Measurements from ENCODE around the gene ARPC4.

Gene ARPC4

DNA sequence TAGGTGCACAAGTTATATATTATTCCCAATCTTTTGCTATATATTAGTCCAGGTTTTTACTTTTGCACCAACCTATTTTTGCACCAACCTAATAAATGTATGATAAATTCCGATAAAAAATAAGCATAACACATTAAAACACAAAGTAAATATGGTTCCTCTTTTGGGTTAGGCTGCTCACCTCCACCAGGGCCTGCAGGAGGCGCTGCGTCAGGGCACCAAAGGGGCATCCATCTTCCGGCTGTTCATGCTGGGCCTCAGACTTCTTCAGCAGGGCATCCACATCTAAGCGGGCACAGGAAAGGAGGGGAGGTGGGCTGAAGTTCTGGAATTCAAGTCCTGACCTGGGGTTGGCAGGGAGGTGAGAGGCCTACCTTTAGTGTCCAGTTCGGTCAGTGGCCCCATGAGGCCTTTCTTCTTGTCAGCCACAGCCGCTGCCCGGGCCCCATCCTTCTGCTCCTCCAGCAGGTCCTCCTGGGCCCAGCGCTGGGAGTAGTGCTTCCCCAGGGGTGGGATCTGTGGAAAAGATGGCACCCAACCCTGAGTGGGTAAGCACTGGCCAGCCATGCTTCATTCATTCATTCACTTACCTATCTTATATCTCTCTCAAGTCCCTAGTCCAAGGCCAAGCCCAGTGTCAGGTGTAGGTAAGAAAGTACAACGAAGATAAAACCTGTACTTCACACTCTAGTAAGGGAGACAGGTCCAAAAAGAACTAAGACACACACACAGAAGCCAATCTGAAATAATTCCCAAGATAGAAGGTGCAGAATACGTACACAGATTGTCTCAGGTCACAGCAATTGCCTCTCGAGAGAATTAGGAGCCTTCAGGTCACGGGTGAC lies 5.8 kb upstream of the ARPC4 start:
- no peak for DNase-seq
- intact Hi-C loops (cut with DNase I): no loop called here

- no peak for DNase-seq
These were observed 5.2 kb upstream of the ARPC4 start for GRCh38 chr3:9787714-9788113.

DNA sequence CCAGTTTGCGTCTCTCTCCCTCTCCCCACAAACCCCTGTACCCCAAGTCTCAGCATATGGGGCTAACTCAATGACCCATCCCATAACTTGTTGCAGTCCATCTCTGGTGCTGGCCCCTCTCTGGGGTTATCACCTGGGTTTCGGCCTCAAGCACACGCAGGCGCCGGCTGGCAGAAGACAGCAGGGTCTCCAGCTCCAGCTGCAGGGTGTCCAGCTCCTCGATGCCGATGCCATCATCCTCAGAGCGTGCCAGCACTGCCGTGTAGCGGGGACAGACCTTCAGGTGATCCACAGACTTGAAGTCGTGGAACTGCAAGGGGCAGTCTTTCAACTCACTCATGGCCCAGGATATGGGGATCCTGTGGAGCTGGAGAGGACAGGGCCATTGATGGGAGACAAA lies 1.8 kb upstream of the ARPC4 start:
- intact Hi-C loops (cut with DNase I): no loop called here
- peak in 1 of 10 donors; percentile 69 for DNase-seq

More at GRCh38 chr3:9787714-9788113, 5.2 kb upstream of the ARPC4 start:
- intact Hi-C loops (cut with DNase I): no loop called here

GRCh38 chr3:9791790-9792404 lies 985 bp upstream of the ARPC4 start:
- no peak for DNase-seq
- intact Hi-C loops (cut with DNase I): loop anchor here (2.0 kb wide), 2 partner anchors 43 to 57 kb away; partner anchors contain the start of gene OGG1

GRCh38 chr3:9793161-9793781 lies 389 bp downstream of the ARPC4 start:
- peak in 1 of 10 donors; percentile 35 for DNase-seq
- intact Hi-C loops (cut with DNase I): loop anchor here (2.0 kb wide), 2 partner anchors 44 to 56 kb away; partner anchors contain the start of gene OGG1

DNA sequence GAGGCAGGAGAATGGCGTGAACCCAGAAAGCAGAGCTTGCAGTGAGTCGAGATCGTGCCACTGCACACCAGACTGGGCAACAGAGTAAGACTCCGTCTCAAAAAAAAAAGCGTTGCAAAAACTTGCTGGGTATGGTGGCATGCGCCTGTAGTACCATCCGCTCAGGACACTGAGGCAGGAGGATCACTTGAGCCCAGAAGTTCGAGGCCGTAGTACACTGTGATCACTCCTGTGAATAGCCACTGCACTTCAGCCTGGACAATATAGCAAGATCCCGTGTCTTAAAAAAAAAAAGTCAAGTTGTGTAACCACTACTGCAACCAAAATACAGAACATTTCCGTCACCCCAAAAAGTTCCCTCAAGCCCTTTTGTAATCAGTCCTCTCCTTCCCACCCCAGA lies 1.5 kb downstream of the ARPC4 start:
- intact Hi-C loops (cut with DNase I): no loop called here

GRCh38 chr3:9795207-9795606 lies 2.3 kb downstream of the ARPC4 start:
- intact Hi-C loops (cut with DNase I): no loop called here
- DNase-seq: no peak

More for the DNA sequence above, 1.5 kb downstream of the ARPC4 start:
- DNase-seq: no peak

DNA sequence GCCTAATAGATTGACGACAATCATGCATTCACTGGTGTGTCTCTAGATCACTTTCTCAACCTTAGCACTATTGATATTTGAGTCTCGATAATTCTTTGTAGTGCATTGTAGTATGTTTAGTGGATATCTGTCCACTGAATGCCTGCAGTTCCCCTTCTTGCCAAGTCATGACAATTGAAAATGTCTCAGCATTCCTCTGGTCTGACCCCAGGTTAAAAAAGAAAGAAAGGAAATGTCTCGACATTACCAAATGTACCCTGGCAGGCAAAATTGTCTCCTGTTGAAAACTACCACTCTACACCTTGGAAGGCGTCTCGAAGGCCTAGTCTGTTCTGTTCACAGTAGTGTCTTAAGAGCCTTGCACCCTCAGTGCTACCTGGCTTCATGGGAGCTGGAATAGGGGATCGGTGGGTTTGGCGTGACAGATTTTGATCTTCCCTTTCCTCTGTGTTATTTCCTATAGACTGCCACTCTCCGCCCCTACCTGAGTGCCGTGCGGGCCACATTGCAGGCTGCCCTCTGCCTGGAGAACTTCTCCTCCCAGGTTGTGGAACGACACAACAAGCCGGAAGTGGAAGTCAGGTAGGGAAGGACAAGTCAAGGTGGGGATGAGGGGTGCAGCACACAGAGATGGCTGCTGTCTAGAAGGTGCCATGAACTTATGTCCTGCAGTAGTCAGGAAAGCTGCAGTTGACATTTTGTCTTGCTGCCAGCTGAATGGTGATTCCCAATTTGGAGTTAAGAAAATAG lies 4.5 kb downstream of the ARPC4 start:
- intact Hi-C loops (cut with DNase I): no loop called here
- DNase-seq: no peak

GRCh38 chr3:9800529-9800928 lies 7.6 kb downstream of the ARPC4 start:
- intact Hi-C loops (cut with DNase I): no loop called here
- DNase-seq: no peak

DNA sequence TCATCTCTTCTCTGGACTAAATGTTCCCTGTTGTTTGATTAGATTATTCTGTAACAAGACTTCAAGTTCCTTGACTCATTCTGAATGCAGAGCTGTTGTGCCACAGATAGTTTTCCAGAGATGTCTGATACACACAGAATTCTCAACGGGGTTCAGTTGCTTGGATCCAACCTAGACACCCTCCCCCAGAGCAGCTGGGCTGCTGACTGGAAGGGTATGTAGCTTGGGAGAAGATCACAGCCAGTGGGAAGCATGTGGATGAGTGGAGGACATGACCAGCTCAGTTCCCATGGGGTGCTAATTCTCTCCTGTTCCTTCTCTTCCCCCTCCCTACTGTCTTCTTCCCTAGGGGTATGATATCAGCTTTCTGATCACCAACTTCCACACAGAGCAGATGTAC lies 10.6 kb downstream of the ARPC4 start:
- DNase-seq: peak in 8 of 10 donors; percentile 30 to 93 (median 60)
- intact Hi-C loops (cut with DNase I): no loop called here

DNA sequence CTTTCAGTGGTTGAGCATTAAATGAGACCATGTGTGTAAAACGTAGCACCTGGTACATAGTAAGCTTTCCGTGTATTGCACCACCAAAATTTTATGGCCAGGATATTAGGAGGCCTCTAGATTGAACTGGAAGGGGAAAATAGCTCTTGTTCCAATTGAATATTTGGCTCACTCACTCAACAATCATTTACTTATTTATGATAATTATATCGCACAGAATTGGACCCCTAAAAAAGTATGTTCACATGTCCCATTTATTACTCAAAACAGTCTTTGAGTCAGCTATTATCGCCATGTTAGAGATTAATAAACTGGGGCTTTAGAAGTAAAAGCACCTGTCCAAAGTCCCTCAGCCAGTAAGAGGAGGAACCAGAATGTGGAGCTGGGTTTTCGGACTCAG lies 12.1 kb downstream of the ARPC4 start:
- DNase-seq: no peak
- intact Hi-C loops (cut with DNase I): no loop called here

- intact Hi-C loops (cut with DNase I): no loop called here
These were observed 13.3 kb downstream of the ARPC4 start for GRCh38 chr3:9806137-9806536.

GRCh38 chr3:9806688-9807589 lies 14.1 kb downstream of the ARPC4 start:
- intact Hi-C loops (cut with DNase I): no loop called here

More at GRCh38 chr3:9806137-9806536, 13.3 kb downstream of the ARPC4 start:
- DNase-seq: no peak

DNA sequence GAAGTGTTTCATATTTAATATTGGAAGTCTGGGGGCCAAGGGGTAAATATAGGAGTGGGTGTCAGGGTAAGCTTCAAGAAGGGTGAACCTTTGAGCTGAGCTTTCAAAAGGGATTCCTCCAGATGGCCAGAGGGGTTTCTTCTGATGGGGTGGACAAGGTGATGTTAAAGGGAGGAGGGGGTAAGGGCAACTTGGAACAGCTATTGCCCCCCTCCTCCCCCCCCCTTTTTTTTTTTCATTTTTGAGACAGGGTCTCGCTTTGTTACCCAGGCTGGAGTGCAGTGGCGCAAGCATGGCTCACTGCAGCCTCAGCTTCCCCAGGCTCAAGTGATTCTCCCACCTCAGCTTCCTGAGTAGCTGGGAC lies 15.1 kb downstream of the ARPC4 start:
- DNase-seq: no peak
- intact Hi-C loops (cut with DNase I): no loop called here

More at GRCh38 chr3:9806688-9807589, 14.1 kb downstream of the ARPC4 start:
- DNase-seq: no peak

GRCh38 chr3:9808345-9809037 lies 15.6 kb downstream of the ARPC4 start:
- intact Hi-C loops (cut with DNase I): no loop called here
- no peak for DNase-seq

DNA sequence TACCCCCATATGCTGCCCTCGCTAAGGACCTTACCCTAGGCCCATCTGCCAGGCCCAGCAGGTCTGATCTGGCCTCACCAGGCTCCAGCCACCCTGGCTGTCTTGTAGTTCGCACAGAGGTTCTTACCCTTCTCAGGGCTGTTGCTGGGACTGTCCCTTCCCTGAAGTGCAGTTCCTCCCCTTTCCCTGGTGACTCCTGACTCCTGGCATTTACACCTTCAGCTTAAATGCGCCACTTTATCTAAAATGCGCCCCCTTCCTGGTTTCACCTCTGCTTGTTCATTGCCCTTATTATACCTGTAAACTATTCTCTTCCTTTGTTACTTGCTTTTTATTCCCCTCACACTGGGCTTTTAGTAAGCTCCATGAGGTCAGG lies 16.3 kb downstream of the ARPC4 start:
- intact Hi-C loops (cut with DNase I): no loop called here

DNA sequence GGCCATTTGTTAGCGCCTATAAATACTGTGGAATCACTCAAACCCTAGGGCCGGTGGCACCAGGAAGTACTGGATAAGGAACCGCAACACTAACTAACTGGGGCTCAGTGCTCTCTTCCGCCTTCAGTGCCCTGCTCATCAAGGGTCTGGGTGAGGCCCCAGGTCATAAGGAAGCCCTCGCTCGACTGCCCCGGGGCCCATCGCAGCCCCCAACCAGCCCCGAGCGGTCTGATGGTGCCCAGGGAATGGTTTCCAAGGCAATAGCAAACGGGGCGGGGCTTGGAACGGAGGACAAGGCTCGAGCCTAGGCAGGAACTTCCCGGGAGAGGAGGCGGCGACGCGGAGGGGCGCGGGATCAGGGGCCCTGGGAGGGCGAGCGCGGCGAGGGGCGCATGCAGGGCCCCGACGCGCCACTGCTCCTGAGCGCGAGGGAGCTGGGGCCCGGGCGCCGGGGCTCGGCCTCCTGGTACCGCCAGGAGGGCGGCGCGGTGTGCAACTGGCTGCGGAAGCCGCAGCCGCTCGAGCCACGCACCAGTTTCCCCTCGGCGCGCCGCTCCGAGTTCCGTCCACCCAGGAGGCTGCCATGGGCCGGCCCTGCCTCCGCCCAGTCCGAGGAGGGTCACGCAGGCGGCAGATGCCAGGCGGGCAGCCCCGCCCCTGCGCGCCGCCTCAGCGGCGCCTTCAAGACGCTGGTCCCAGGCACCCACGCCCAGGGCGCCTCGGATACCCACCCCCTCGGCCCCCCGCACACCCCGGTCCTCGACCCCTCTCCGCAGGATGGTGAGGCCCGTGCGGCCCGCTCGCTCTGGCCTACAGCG lies 16.9 kb downstream of the ARPC4 start, which contains the start of gene TTLL3:
Gene TTLL3 (plus strand): TSS at position 648 of the 818 bp plus-strand sequence. CDS start 400 bp downstream, outside the sequence.
- intact Hi-C loops (cut with DNase I): no loop called here
- DNase-seq: peak; percentile 45 to 94 (median 68)

More for the DNA sequence above, 16.3 kb downstream of the ARPC4 start:
- no peak for DNase-seq

DNA sequence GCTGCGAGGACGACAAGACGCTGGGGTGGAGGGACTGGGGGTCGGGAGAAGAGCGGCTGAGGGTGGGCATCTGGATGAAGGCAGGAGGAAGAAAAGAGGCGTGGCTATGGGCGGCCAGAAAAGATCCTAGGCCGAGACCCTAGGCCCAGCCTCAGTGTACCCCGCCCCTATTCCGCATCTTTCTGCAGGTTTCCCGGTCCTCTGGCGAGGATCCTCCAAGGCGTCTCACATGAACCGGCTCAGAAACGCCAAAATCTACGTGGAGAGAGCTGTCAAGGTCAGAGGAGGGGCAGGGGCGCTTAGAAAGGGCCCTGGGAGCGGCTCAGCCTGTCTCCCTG lies 17.5 kb downstream of the ARPC4 start:
- intact Hi-C loops (cut with DNase I): no loop called here
- DNase-seq: no peak
